B cell (primary cell): Measurements from ENCODE around the gene ITPR2.

Experiments used
- CTCF ChIP-seq: fragments of 200-600 bp; IDR thresholded peaks from one replicate; pipeline ENCODE4 v1.8.0; 2022; ENCODE audit warnings: antibody characterized with exemption, mild to moderate bottlenecking
- EZH2 ChIP-seq: IDR thresholded peaks from 2 replicates; pipeline ENCODE4 v1.6.1; 2012; ENCODE audit warnings: borderline replicate concordance, low read depth, mild to moderate bottlenecking, moderate library complexity, low read length; ENCODE audit not compliant: insufficient read depth, poor library complexity, severe bottlenecking

- TF ChIP-seq CTCF (no peak), EZH2 (no peak)
Measured at GRCh38 chr12:26609986-26610385, 223.0 kb downstream of the ITPR2 start.
